B cell (primary cell): ENCODE data around the gene EPB41L5.

ENCODE experiments used
- EZH2 ChIP-seq: IDR thresholded peaks from 2 replicates; pipeline ENCODE4 v1.6.1; 2012; ENCODE audit warnings: borderline replicate concordance, low read depth, mild to moderate bottlenecking, moderate library complexity, low read length; ENCODE audit not compliant: insufficient read depth, poor library complexity, severe bottlenecking
- TF ChIP-seq, protein P1 (sequence below): fragments of 200-600 bp; IDR thresholded peaks from one replicate; pipeline ENCODE4 v1.8.0; 2022; ENCODE audit warnings: antibody characterized with exemption, mild to moderate bottlenecking

DNA sequence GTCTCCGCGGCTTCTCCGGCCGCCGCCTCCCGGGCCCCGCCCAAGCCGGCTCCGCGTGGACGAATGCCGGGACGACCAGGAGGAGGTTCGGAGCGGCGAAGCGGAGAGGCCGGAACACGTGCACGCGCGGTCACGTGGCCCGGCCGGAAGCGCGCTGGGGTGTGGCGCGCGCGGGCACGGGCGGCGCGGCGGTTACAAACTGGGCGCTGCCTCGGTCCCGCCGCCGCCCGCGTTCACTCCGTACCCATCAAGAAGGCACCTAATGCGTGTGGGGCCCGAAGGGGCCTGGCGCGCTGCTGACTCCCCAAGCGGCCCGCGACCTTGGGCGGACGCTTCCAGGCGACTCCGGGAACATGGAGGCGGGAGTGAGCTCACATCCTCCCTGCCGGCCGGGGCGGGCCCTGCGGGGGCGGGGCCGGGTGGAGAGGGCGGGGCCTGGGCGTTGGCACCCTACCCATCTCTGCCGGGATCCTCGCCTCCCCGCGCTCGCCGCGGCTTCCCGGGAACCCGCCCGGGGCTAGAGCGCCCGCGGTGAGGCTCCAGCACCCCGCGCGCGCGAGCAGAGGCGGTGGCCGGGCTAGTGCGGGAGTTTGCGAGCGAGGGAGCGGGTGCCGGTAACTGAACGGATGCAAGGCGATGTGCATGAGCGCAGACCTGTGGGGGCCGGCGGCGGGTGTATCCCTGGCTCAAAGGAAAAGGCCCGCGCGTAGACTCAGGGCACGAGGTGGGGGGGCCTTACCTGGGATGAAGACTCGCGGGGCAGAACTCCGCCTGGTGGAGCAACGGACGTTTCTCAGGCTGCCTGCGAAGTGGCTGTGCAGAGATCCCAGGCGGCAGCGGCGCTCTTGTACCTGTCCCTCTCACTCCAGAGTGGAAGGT, 210.4 kb downstream of the EPB41L5 start, which contains the start of gene TMEM185B:
- TF ChIP-seq, protein P1, sequence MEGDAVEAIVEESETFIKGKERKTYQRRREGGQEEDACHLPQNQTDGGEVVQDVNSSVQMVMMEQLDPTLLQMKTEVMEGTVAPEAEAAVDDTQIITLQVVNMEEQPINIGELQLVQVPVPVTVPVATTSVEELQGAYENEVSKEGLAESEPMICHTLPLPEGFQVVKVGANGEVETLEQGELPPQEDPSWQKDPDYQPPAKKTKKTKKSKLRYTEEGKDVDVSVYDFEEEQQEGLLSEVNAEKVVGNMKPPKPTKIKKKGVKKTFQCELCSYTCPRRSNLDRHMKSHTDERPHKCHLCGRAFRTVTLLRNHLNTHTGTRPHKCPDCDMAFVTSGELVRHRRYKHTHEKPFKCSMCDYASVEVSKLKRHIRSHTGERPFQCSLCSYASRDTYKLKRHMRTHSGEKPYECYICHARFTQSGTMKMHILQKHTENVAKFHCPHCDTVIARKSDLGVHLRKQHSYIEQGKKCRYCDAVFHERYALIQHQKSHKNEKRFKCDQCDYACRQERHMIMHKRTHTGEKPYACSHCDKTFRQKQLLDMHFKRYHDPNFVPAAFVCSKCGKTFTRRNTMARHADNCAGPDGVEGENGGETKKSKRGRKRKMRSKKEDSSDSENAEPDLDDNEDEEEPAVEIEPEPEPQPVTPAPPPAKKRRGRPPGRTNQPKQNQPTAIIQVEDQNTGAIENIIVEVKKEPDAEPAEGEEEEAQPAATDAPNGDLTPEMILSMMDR = peak; percentile 38
- no peak for TF ChIP-seq EZH2
